Choroid plexus epithelial cell (primary cell): ENCODE data around the gene PPIP5K1.
A peak's percentile ranks its signal among the peaks of the same experiment; 100 is the strongest.

Experiments
- DNase-seq: peaks from one replicate; pipeline ENCODE4 v3.0.0-alpha.2; 2010; ENCODE audit warnings: low read depth
- H3K4me3 ChIP-seq: 2 replicates; pipeline ENCODE4 v1.5.1; 2011; ENCODE audit warnings: low read depth, mild to moderate bottlenecking, control low read depth, low read length, moderate library complexity
- CTCF ChIP-seq: conservative IDR thresholded peaks from 2 replicates; pipeline ENCODE4 v1.5.1; 2011; ENCODE audit warnings: low read depth, mild to moderate bottlenecking, control low read depth, inconsistent platforms, low read length, moderate library complexity

PPIP5K1 gene

GRCh38 chr15:43509660-43510199, 80.3 kb downstream of the PPIP5K1 start:
- peak overlapping the region; percentile 64 for H3K4me3 ChIP-seq
- DNase-seq: peak; percentile 49
- no peak for TF ChIP-seq CTCF

GRCh38 chr15:43508991-43509659, 80.9 kb downstream of the PPIP5K1 start:
- peak overlapping the region; percentile 21 for H3K4me3 ChIP-seq
- TF ChIP-seq CTCF: no peak

GRCh38 chr15:43508421-43508820, 81.6 kb downstream of the PPIP5K1 start:
- no peak for DNase-seq
- TF ChIP-seq CTCF: no peak
- no peak overlapping the region for H3K4me3 ChIP-seq

More at GRCh38 chr15:43508991-43509659, 80.9 kb downstream of the PPIP5K1 start:
- DNase-seq: peak; percentile 62

- TF ChIP-seq CTCF: no peak
- DNase-seq: peak; percentile 94
- H3K4me3 ChIP-seq: no peak overlapping the region
Measured at GRCh38 chr15:43505738-43506137, 84.3 kb downstream of the PPIP5K1 start.

- no peak for TF ChIP-seq CTCF
- no peak for DNase-seq
- no peak overlapping the region for H3K4me3 ChIP-seq
Measured at GRCh38 chr15:43499635-43500034, 90.4 kb downstream of the PPIP5K1 start.

GRCh38 chr15:43498990-43499389, 91.0 kb downstream of the PPIP5K1 start:
- H3K4me3 ChIP-seq: no peak overlapping the region
- no peak for TF ChIP-seq CTCF
- no peak for DNase-seq
